ENCODE results near the gene PDAP1. TPM values are rescaled to one million over a fixed set of nuclear protein-coding genes. Genes with fewer than 3 reads are reported as not detected.
A peak's percentile ranks its signal among the peaks of the same experiment; 100 is the strongest.
"Not testable (repeated sequence)": the region's sequence is repeated elsewhere in the genome, so short reads cannot be mapped to it uniquely, and the experiment has no call there.

Gene PDAP1
- total and polyA plus RNA-seq, 2 of the 8 experiments (the other 6 are each of a cell fraction or from before 2014, with no cell fraction given): 26.6 to 169 TPM

DNA sequence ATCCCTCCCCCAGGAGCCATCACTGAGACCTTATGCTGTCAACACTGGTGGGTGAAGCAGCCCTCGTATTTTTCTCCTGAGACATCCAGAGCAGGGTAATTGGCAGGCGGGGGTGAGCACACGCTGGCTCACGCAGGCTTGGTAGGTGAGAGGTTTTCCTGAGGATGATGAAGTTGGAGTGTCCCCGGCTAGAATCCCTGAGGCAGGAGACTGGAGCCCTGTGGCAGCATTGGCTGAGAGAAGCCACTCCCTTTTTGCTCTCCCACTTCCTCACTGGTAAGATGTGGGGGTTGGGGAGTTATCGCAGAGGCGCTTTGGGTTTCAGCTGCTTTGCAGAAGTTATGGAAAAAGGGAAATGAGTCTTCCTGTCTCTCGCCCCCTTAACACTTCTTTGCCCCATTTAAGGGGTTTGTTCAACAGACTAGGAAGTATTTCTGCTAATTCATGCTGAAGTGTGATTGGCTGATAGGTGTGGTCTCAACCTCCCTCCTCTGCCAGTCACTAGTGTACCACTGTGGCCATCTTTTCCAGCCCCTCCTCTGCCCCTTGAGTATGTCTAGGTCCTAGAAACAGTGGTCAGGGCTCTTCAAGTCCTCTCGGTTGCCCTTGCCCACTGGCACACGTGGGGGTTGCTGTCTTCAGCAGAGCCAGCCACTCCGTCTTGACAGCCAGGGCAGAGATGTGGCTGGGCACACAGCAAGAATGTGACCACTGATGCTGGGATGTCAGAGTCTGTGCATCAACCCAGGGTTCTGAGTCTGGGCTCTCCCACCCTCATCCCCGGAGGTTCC, 28.2 kb downstream of the PDAP1 start (continued):
- TF ChIP-seq FOSL1 (IDR thresholded peaks at IDR 0.05; ENCODE audit: insufficient read depth, low read depth, low read length) (no peak), GABPA (IDR thresholded peaks at IDR 0.05; ENCODE audit: borderline replicate concordance, insufficient read depth, low read length) (no peak), SP2 (IDR thresholded peaks at IDR 0.05; ENCODE audit: low read length) (no peak), POLR2A (IDR thresholded peaks at IDR 0.05; ENCODE audit: control extremely low read depth in 1 of 2, low read depth in 2 of 2, low read length in 2 of 2) (no peak), TEAD4 (IDR thresholded peaks at IDR 0.05; ENCODE audit: low read depth, low read length) (no peak), RNF2 (IDR thresholded peaks at IDR 0.05; ENCODE audit: borderline replicate concordance, low read depth, low read length, missing control alignments, poor library complexity, severe bottlenecking) (no peak), TCF12 (IDR thresholded peaks at IDR 0.05; ENCODE audit: low read depth, low read length) (no peak), CHD2 (IDR thresholded peaks at IDR 0.05; ENCODE audit: low read length) (no peak), BCL11A (IDR thresholded peaks at IDR 0.05; ENCODE audit: low read depth in 2 of 2, low read length in 2 of 2) (no peak)

GRCh38 chr7:99379693-99380031, 28.7 kb downstream of the PDAP1 start:
- not testable (repeated sequence) for H3K4me3 ChIP-seq (ENCODE audit: extremely low read depth in 1 of 4, insufficient read depth in 2 of 4, low read depth in 3 of 4, low read length in 4 of 4); H3K14ac ChIP-seq (ENCODE audit: insufficient read length); H3K23me2 ChIP-seq (ENCODE audit: low read depth, low read length); H3K4ac ChIP-seq (replicated peaks; ENCODE audit: insufficient read length, low read depth, low read length); H4K91ac ChIP-seq (replicated peaks; ENCODE audit: insufficient read length, low read length); H3K4me1 ChIP-seq (replicated peaks in 1 of 4; ENCODE audit: control insufficient read depth in 3 of 4, insufficient read depth in 4 of 4, low read length in 3 of 4); DNase-seq (ENCODE audit: low read depth in 1 of 2, low spot score in 2 of 2); H2BK5ac ChIP-seq (ENCODE audit: low read depth, low read length); H2BK120ac ChIP-seq (replicated peaks; ENCODE audit: low read depth, low read length); H2AK5ac ChIP-seq (ENCODE audit: low read depth, low read length); H2AFZ ChIP-seq (ENCODE audit: low read length); H4K5ac ChIP-seq (ENCODE audit: insufficient read length, low read depth, low read length); H3K56ac ChIP-seq (replicated peaks; ENCODE audit: insufficient read length, low read depth, low read length); H3K23ac ChIP-seq (ENCODE audit: insufficient read length); H2BK12ac ChIP-seq (ENCODE audit: low read depth, low read length); H3K9me3 ChIP-seq (ENCODE audit: insufficient read depth in 2 of 2, low read depth in 1 of 2, low read length in 1 of 2); H2BK20ac ChIP-seq (ENCODE audit: low read length); H2BK15ac ChIP-seq (ENCODE audit: low read length); H3K9ac ChIP-seq (replicated peaks in 1 of 4; ENCODE audit: extremely low read depth in 1 of 4, low read depth in 3 of 4, low read length in 3 of 4); H3K27me3 ChIP-seq (replicated peaks in 1 of 4; ENCODE audit: control insufficient read depth in 3 of 4, extremely low read depth in 1 of 4, insufficient read depth in 3 of 4, low read length in 3 of 4); H4K8ac ChIP-seq (ENCODE audit: extremely low read depth, insufficient read depth, low read length); H3K36me3 ChIP-seq (ENCODE audit: control insufficient read depth in 2 of 4, insufficient read depth in 4 of 4, low read length in 3 of 4); FAIRE-seq; H3K18ac ChIP-seq (ENCODE audit: extremely low read depth, low read length); H3K27ac ChIP-seq (ENCODE audit: low read depth, low read length)
- CTCF ChIA-PET (ENCODE audit: partially characterized antibody): interaction anchor here (0.6 to 1.2 kb wide), 3 partner anchors 10 to 20 kb away, joined by 3 read pairs; no protein-coding TSS in a partner anchor
- Histone ChIP-seq H4K20me1 (replicated peaks in 1 of 2; ENCODE audit: control insufficient read depth in 1 of 2, insufficient read depth in 2 of 2, low read length in 2 of 2) (peaks cover 14 to 23% of the 10 kb centered on the region in 2 experiments), H3K4me2 (ENCODE audit: insufficient read depth in 1 of 2, low read depth in 2 of 2, low read length in 2 of 2) (peak overlapping the region in 1 of 2 experiments; percentile 47; a peak in 1 of 4 replicates), H3K79me2 (ENCODE audit: control insufficient read depth in 1 of 2, insufficient read depth in 2 of 2, low read length in 2 of 2) (peaks cover 0 to 19% of the 10 kb centered on the region in 2 experiments; a peak in 2 of 4 replicates), H3K79me1 (ENCODE audit: low read depth, low read length) (peaks cover 16% of the 10 kb centered on the region)
- POLR2A ChIA-PET (ENCODE audit: partially characterized antibody): interaction anchor here (0.6 to 2.9 kb wide), 4 partner anchors 9 to 29 kb away, joined by 3 to 19 read pairs (median 5); partner anchors contain the start of genes BUD31 and PDAP1
- WGBS, 2 experiments (ENCODE audit: extremely low coverage in 1 of 2, insufficient coverage in 1 of 2, insufficient read length in 1 of 2, insufficient replicate concordance in 2 of 2, low coverage in 1 of 2, low lambda C conversion rate in 2 of 2, missing lambda C conversion rate in 1 of 2): 98% methylated on average over 6 of the region's 7 CpGs; no CpG with 5 or more reads in 1 of the 2 experiments
